H1 (cell line): ENCODE results near the gene KRT72. TPM values are rescaled to one million over a fixed set of nuclear protein-coding genes. Genes with fewer than 3 reads are reported as not detected.

Experiments
- CTCF ChIA-PET: fragments of 300-600 bp; sonication (Branson Sonifier 250); formaldehyde crosslinking; loops from one replicate; lab custom pipeline; 2021; ENCODE audit not compliant: partially characterized antibody; lab: Charles Lee
- POLR2A ChIA-PET: fragments of 300-600 bp; sonication (Branson Sonifier 250); formaldehyde crosslinking; loops from one replicate; lab custom pipeline; 2021; ENCODE audit warnings: inconsistent platforms; ENCODE audit not compliant: partially characterized antibody; lab: Charles Lee
- DNase-seq, 2 experiments: peaks; one replicate each; pipeline versions ENCODE4 v3.0.0 to v3.0.0-alpha.2; 2010 to 2022; ENCODE audit warnings: low spot score in 2 of 2, low read depth in 1 of 2, mixed read lengths in 1 of 2
- FAIRE-seq: peaks from 2 replicates; lab custom pipeline; 2011; peaks lifted over from hg19 to GRCh38; lab: Jason Lieb, UNC
- H2AFZ ChIP-seq: 2 replicates; pipeline ENCODE4 v1.8.1; 2012; ENCODE audit warnings: low read length, inconsistent platforms
- H2AK5ac ChIP-seq: 2 replicates; pipeline ENCODE4 v1.6.1; 2013; ENCODE audit warnings: low read depth, low read length
- H2BK120ac ChIP-seq: replicated peaks from 2 replicates; pipeline ENCODE3; 2013; ENCODE audit warnings: low read depth, low read length, inconsistent platforms
- H2BK12ac ChIP-seq: 2 replicates; pipeline ENCODE4 v1.6.1; 2013; ENCODE audit warnings: low read depth, low read length
- H2BK15ac ChIP-seq: 2 replicates; pipeline ENCODE4 v1.6.1; 2013; ENCODE audit warnings: low read length
- H2BK20ac ChIP-seq: 2 replicates; pipeline ENCODE4 v1.6.1; 2013; ENCODE audit warnings: low read length
- H2BK5ac ChIP-seq: 2 replicates; pipeline ENCODE4 v1.6.1; 2013; ENCODE audit warnings: low read depth, low read length
- H3K14ac ChIP-seq: 2 replicates; pipeline ENCODE4 v1.6.1; 2013; ENCODE audit warnings: inconsistent platforms; ENCODE audit not compliant: insufficient read length
- H3K18ac ChIP-seq: 2 replicates; pipeline ENCODE4 v1.6.1; 2013; ENCODE audit warnings: low read length; ENCODE audit errors: extremely low read depth
- H3K23ac ChIP-seq: 2 replicates; pipeline ENCODE4 v1.6.1; 2013; ENCODE audit warnings: inconsistent platforms; ENCODE audit not compliant: insufficient read length
- H3K23me2 ChIP-seq: 2 replicates; pipeline ENCODE4 v1.6.1; 2013; ENCODE audit warnings: low read depth, low read length
- H3K27ac ChIP-seq: 2 replicates; pipeline ENCODE4 v1.6.1; 2011; ENCODE audit warnings: low read depth, low read length, inconsistent platforms
- H3K27me3 ChIP-seq, 4 experiments: replicated peaks in 1 of 4; 1 replicate in 1 of 4; 2 replicates in 3 of 4; pipeline versions ENCODE4 v1.6.1 to v1.8.1; 2011 to 2013; ENCODE audit warnings: low read length in 3 of 4, mild to moderate bottlenecking in 3 of 4, inconsistent platforms in 2 of 4, mixed read lengths in 2 of 4, moderate library complexity in 1 of 4; ENCODE audit not compliant: control insufficient read depth in 3 of 4, insufficient read depth in 3 of 4; ENCODE audit errors: extremely low read depth in 1 of 4
- H3K36me3 ChIP-seq, 4 experiments: 2 replicates each; pipeline versions ENCODE4 v1.6.1 to v1.8.1; 2011 to 2013; ENCODE audit warnings: mild to moderate bottlenecking in 4 of 4, low read length in 3 of 4, moderate library complexity in 2 of 4, control low read depth in 1 of 4, inconsistent platforms in 1 of 4; ENCODE audit not compliant: insufficient read depth in 4 of 4, control insufficient read depth in 2 of 4
- H3K4ac ChIP-seq: replicated peaks from 2 replicates; pipeline ENCODE3; 2013; ENCODE audit warnings: low read length, low read depth, mixed read lengths, inconsistent platforms; ENCODE audit not compliant: insufficient read length
- H3K4me1 ChIP-seq, 4 experiments: replicated peaks in 1 of 4; 1 replicate in 1 of 4; 2 replicates in 3 of 4; pipeline versions ENCODE4 v1.6.1 to v1.8.1; 2011 to 2013; ENCODE audit warnings: low read length in 3 of 4, inconsistent platforms in 2 of 4, mixed read lengths in 1 of 4; ENCODE audit not compliant: insufficient read depth in 4 of 4, control insufficient read depth in 3 of 4
- H3K4me2 ChIP-seq, 2 experiments: 2 replicates each; pipeline versions ENCODE4 v1.6.1 to v1.8.1; 2011 to 2013; ENCODE audit warnings: low read depth in 2 of 2, low read length in 2 of 2, control low read depth in 1 of 2, inconsistent platforms in 1 of 2, mild to moderate bottlenecking in 1 of 2; ENCODE audit not compliant: insufficient read depth in 1 of 2
- H3K4me3 ChIP-seq, 4 experiments: fragments of 200-600, 300-600 bp in 1 of 4; sonication (generic), shearing (Covaris generic), sonication (Bioruptor Twin) in 1 of 4; 2 replicates each; pipeline versions ENCODE4 v1.5.1 to v1.8.1; 2011 to 2016; ENCODE audit warnings: low read length in 4 of 4, low read depth in 3 of 4, control low read depth in 2 of 4, inconsistent platforms in 2 of 4, mild to moderate bottlenecking in 2 of 4, mixed read lengths in 1 of 4, moderate library complexity in 1 of 4; ENCODE audit not compliant: insufficient read depth in 2 of 4; ENCODE audit errors: extremely low read depth in 1 of 4
- H3K56ac ChIP-seq: replicated peaks from 2 replicates; pipeline ENCODE3; 2013; ENCODE audit warnings: low read depth, mild to moderate bottlenecking, mixed read lengths, low read length, inconsistent platforms; ENCODE audit not compliant: insufficient read length
- H3K79me1 ChIP-seq: 2 replicates; pipeline ENCODE4 v1.6.1; 2013; ENCODE audit warnings: low read depth, low read length, control low read depth
- H3K79me2 ChIP-seq, 2 experiments: 2 replicates each; pipeline versions ENCODE4 v1.6.1 to v1.8.1; 2012 to 2013; ENCODE audit warnings: low read length in 2 of 2, mild to moderate bottlenecking in 2 of 2, inconsistent platforms in 1 of 2; ENCODE audit not compliant: insufficient read depth in 2 of 2, control insufficient read depth in 1 of 2
- H3K9ac ChIP-seq, 4 experiments: replicated peaks in 1 of 4; 1 replicate in 1 of 4; 2 replicates in 3 of 4; pipeline versions ENCODE4 v1.6.1 to v1.8.1; 2011 to 2013; ENCODE audit warnings: low read depth in 3 of 4, low read length in 3 of 4, control low read depth in 2 of 4, mild to moderate bottlenecking in 2 of 4, moderate library complexity in 2 of 4, inconsistent platforms in 1 of 4; ENCODE audit errors: extremely low read depth in 1 of 4
- H3K9me3 ChIP-seq, 2 experiments: 2 replicates each; pipeline versions ENCODE4 v1.6.1 to v1.8.1; 2012 to 2013; ENCODE audit warnings: mild to moderate bottlenecking in 2 of 2, moderate library complexity in 2 of 2, control low read depth in 1 of 2, inconsistent platforms in 1 of 2, low read depth in 1 of 2, low read length in 1 of 2, mixed read lengths in 1 of 2; ENCODE audit not compliant: insufficient read depth in 2 of 2
- H4K20me1 ChIP-seq, 2 experiments: replicated peaks in 1 of 2; 2 replicates each; pipeline versions ENCODE3 to v1.8.1; 2011 to 2013; ENCODE audit warnings: inconsistent platforms in 2 of 2, low read length in 2 of 2, mild to moderate bottlenecking in 1 of 2; ENCODE audit not compliant: insufficient read depth in 2 of 2, control insufficient read depth in 1 of 2
- H4K5ac ChIP-seq: 2 replicates; pipeline ENCODE4 v1.6.1; 2013; ENCODE audit warnings: low read length, low read depth, mixed read lengths, inconsistent platforms; ENCODE audit not compliant: insufficient read length
- H4K8ac ChIP-seq: 2 replicates; pipeline ENCODE4 v1.8.0; 2013; ENCODE audit warnings: mild to moderate bottlenecking, moderate library complexity, low read length, inconsistent platforms; ENCODE audit not compliant: insufficient read depth; ENCODE audit errors: extremely low read depth
- H4K91ac ChIP-seq: replicated peaks from 2 replicates; pipeline ENCODE3; 2013; ENCODE audit warnings: low read length, mixed read lengths, inconsistent platforms; ENCODE audit not compliant: insufficient read length
- ASH2L ChIP-seq: fragments of 200-600, 300-600 bp; sonication (generic); IDR thresholded peaks from one replicate; pipeline ENCODE4 v1.7.1; 2017; ENCODE audit warnings: low read length
- CHD2 ChIP-seq: IDR thresholded peaks from 2 replicates; pipeline ENCODE4 v1.6.1; 2012; ENCODE audit warnings: low read length, improper control_type of control experiment
- E2F6 ChIP-seq: IDR thresholded peaks from 2 replicates; pipeline ENCODE4 v1.6.1; 2012; ENCODE audit warnings: inconsistent platforms
- HDAC6 ChIP-seq: IDR thresholded peaks from one replicate; pipeline ENCODE4 v1.7.1; 2012; ENCODE audit warnings: low read depth, mild to moderate bottlenecking, inconsistent platforms, low read length, moderate library complexity
- POU5F1 ChIP-seq: IDR thresholded peaks from 2 replicates; pipeline ENCODE4 v1.6.1; 2011; ENCODE audit warnings: low read depth, mild to moderate bottlenecking, low read length, moderate library complexity
- RAD21 ChIP-seq, 2 experiments: IDR thresholded peaks in 1 of 2; conservative IDR thresholded peaks in 1 of 2; 2 replicates each; pipeline ENCODE4 v1.6.1; 2011; ENCODE audit warnings: low read depth in 2 of 2, low read length in 2 of 2, improper control_type of control experiment in 1 of 2, inconsistent platforms in 1 of 2, mild to moderate bottlenecking in 1 of 2, moderate library complexity in 1 of 2
- RBBP5 ChIP-seq: IDR thresholded peaks from 2 replicates; pipeline ENCODE4 v1.7.1; 2012; ENCODE audit warnings: low read depth, mild to moderate bottlenecking, inconsistent platforms, low read length, moderate library complexity, borderline replicate concordance
- SIRT6 ChIP-seq: IDR thresholded peaks from one replicate; pipeline ENCODE4 v1.7.1; 2012; ENCODE audit warnings: low read length, inconsistent platforms
- SP1 ChIP-seq: IDR thresholded peaks from 2 replicates; pipeline ENCODE4 v1.6.1; 2011; ENCODE audit warnings: low read depth, low read length
- SUZ12 ChIP-seq: fragments of 200-600 bp; sonication (generic); IDR thresholded peaks from 2 replicates; pipeline ENCODE4 v1.6.1; 2012; ENCODE audit warnings: mild to moderate bottlenecking, inconsistent platforms, low read length, moderate library complexity, mixed read lengths
- TAF7 ChIP-seq: optimal IDR thresholded peaks from 2 replicates; pipeline ENCODE3; 2011; ENCODE audit warnings: low read depth, mild to moderate bottlenecking, inconsistent platforms, low read length, moderate library complexity, borderline replicate concordance
- TEAD4 ChIP-seq: IDR thresholded peaks from 2 replicates; pipeline ENCODE4 v1.6.1; 2012; ENCODE audit warnings: low read depth, low read length, inconsistent platforms, mixed read lengths
- YY1 ChIP-seq: IDR thresholded peaks from 2 replicates; pipeline ENCODE4 v1.6.1; 2011; ENCODE audit warnings: low read depth, mild to moderate bottlenecking, low read length
- WGBS, 2 experiments: shearing (Covaris generic) in 1 of 2; methylation state at CpG; one replicate each; pipeline versions ENCODE4 v1.1.6 to v1.1.7; 2013 to 2015; ENCODE audit warnings: low lambda C conversion rate in 2 of 2, mixed read lengths in 2 of 2, inconsistent platforms in 1 of 2, low coverage in 1 of 2, missing lambda C conversion rate in 1 of 2; ENCODE audit not compliant: insufficient replicate concordance in 2 of 2, insufficient coverage in 1 of 2, insufficient read length in 1 of 2; ENCODE audit errors: extremely low coverage in 1 of 2, missing lambda C conversion rate in 1 of 2; 5-methylcytosine and 5-hydroxymethylcytosine counted together
- polyA plus RNA-seq, 7 experiments: library from polyadenylated mRNA; depleted of rRNA in 3 of 7; stranded (reverse) in 5 of 7; unstranded in 2 of 7; fragments of >200 nt in 5 of 7; fragments of 200-250 nt in 2 of 7; gene quantifications; 1 replicate in 5 of 7; 2 replicates in 1 of 7; 4 replicates in 1 of 7; pipeline versions ENCODE4 v1.2.1 to v1.2.3, GENCODE V29; 2011 to 2013; ENCODE audit warnings: missing spikeins in 2 of 7, mixed read lengths in 2 of 7
- total RNA-seq: library from RNA; stranded (reverse); fragmentation: NEBNext Ultra II Directional; extraction: Animal tissue kit (Norgen Biotek cat#: 25700); gene quantifications from 2 replicates; pipeline ENCODE4 v1.2.1, GENCODE V29; 2021

Gene KRT72
- total and polyA plus RNA-seq, 2 of the 8 experiments (the other 6 are each of a cell fraction or from before 2014, with no cell fraction given), result not detected

- no peaks in the 10 kb centered on the region for H3K9me3 ChIP-seq
- H3K79me1 ChIP-seq, result no peaks in the 10 kb centered on the region; the same call in 1 of the 2 replicates
- no peaks in the 10 kb centered on the region for H4K20me1 ChIP-seq
- H3K79me2 ChIP-seq, result no peaks in the 10 kb centered on the region
- WGBS, 2 experiments, result 75% methylated on average over 5 of the region's 5 CpGs; no CpG with 5 or more reads in 1 of the 2 experiments
- ChIA-PET POLR2A (no interaction called here), CTCF (interaction anchor here (1.0 to 1.2 kb wide), 3 partner anchors 31 to 257 kb away, joined by 3 to 4 read pairs (median 3); no protein-coding TSS in a partner anchor)
- no peak overlapping the region for H2BK5ac ChIP-seq
- no peak overlapping the region for H2BK12ac ChIP-seq
- no peaks in the 10 kb centered on the region for H3K36me3 ChIP-seq
- no peaks in the 10 kb centered on the region; a peak in 1 of 7 replicates for H3K27me3 ChIP-seq
- H3K4me2 ChIP-seq, result no peak overlapping the region
- H3K14ac ChIP-seq, result no peak overlapping the region
- no peak overlapping the region for H2BK20ac ChIP-seq
- H2AFZ ChIP-seq, result no peak overlapping the region
- H3K56ac ChIP-seq, result no peak overlapping the region
- no peak overlapping the region for H4K5ac ChIP-seq
- no peak for FAIRE-seq
- no peak overlapping the region for H3K27ac ChIP-seq
- H3K4me3 ChIP-seq, result no peak overlapping the region
- H2BK120ac ChIP-seq, result no peak overlapping the region
- H3K23me2 ChIP-seq, result no peaks in the 10 kb centered on the region
- no peak overlapping the region for H3K4ac ChIP-seq
- H3K18ac ChIP-seq, result no peak overlapping the region
- peak in 1 of 2 experiments; percentile 20 for DNase-seq
- no peak overlapping the region for H4K8ac ChIP-seq
- no peak overlapping the region for H3K23ac ChIP-seq
- H2AK5ac ChIP-seq, result no peak overlapping the region
- H2BK15ac ChIP-seq, result no peak overlapping the region
- no peak overlapping the region; a peak in 1 of 7 replicates for H3K9ac ChIP-seq
- H3K4me1 ChIP-seq, result no peaks in the 10 kb centered on the region; a peak in 1 of 7 replicates
- TF ChIP-seq SUZ12 (no peak), YY1 (no peak), RBBP5 (no peak), HDAC6 (no peak), SP1 (no peak), TEAD4 (no peak), CHD2 (no peak), ASH2L (no peak), POU5F1 (no peak), E2F6 (no peak), RAD21 (IDR thresholded peaks at IDR 0.05 in 1 of 2, conservative IDR thresholded peaks at IDR 0.05 in 1 of 2; ENCODE audit: low read depth in 2 of 2, low read length in 2 of 2) (no peak), TAF7 (no peak), SIRT6 (no peak)
- H4K91ac ChIP-seq, result no peak overlapping the region
Observed at GRCh38 chr12:52622349-52622748, 21.1 kb upstream of the KRT72 start.
